H9 (cell line): ENCODE measurements around the gene ATRN. TPM values are rescaled to one million over a fixed set of nuclear protein-coding genes. Genes with fewer than 3 reads are reported as not detected.

Source experiments
- DNase-seq: peaks from one replicate; pipeline ENCODE4 v3.0.0-alpha.2; 2017
- H2AFZ ChIP-seq: one replicate; pipeline ENCODE4 v1.6.1; 2013; ENCODE audit warnings: mild to moderate bottlenecking, low read length, control low read depth, moderate library complexity
- H2AK5ac ChIP-seq: 2 replicates; pipeline ENCODE4 v1.6.1; 2013; ENCODE audit warnings: low read length, control low read depth, mixed read lengths; ENCODE audit not compliant: insufficient read length
- H2BK120ac ChIP-seq: one replicate; pipeline ENCODE4 v1.6.1; 2013; ENCODE audit warnings: low read depth, mild to moderate bottlenecking, low read length, control low read depth, inconsistent platforms; ENCODE audit not compliant: poor library complexity, severe bottlenecking
- H2BK12ac ChIP-seq: 2 replicates; pipeline ENCODE4 v1.6.1; 2013; ENCODE audit warnings: low read length, control low read depth, mixed read lengths, low read depth; ENCODE audit not compliant: insufficient read length
- H2BK15ac ChIP-seq: 2 replicates; pipeline ENCODE4 v1.6.1; 2013; ENCODE audit warnings: low read depth, low read length, control low read depth
- H2BK20ac ChIP-seq: one replicate; pipeline ENCODE4 v1.6.1; 2013; ENCODE audit warnings: low read depth, mild to moderate bottlenecking, low read length, control low read depth, inconsistent platforms; ENCODE audit not compliant: poor library complexity, severe bottlenecking
- H2BK5ac ChIP-seq: 2 replicates; pipeline ENCODE4 v1.6.1; 2013; ENCODE audit warnings: low read length, control low read depth, mixed read lengths; ENCODE audit not compliant: insufficient read length
- H3K14ac ChIP-seq: 2 replicates; pipeline ENCODE4 v1.6.1; 2013; ENCODE audit warnings: low read length, control low read depth; ENCODE audit not compliant: insufficient read depth
- H3K18ac ChIP-seq: 2 replicates; pipeline ENCODE4 v1.6.1; 2013; ENCODE audit warnings: low read depth, mild to moderate bottlenecking, mixed read lengths, low read length, control low read depth; ENCODE audit not compliant: insufficient read length
- H3K23ac ChIP-seq: 2 replicates; pipeline ENCODE4 v1.6.1; 2013; ENCODE audit warnings: low read length, control low read depth, mixed read lengths, low read depth; ENCODE audit not compliant: insufficient read length
- H3K23me2 ChIP-seq: 2 replicates; pipeline ENCODE4 v1.6.1; 2013; ENCODE audit warnings: low read depth, mild to moderate bottlenecking, mixed read lengths, low read length, control low read depth; ENCODE audit not compliant: insufficient read length, poor library complexity, severe bottlenecking
- H3K27ac ChIP-seq: 2 replicates; pipeline ENCODE4 v1.5.1; 2013; ENCODE audit warnings: low read length, control low read depth, mixed read lengths, low read depth; ENCODE audit not compliant: insufficient read length
- H3K27me3 ChIP-seq: 2 replicates; pipeline ENCODE4 v1.6.1; 2013; ENCODE audit warnings: low read length, control low read depth, inconsistent platforms; ENCODE audit not compliant: insufficient read depth
- H3K4ac ChIP-seq: 2 replicates; pipeline ENCODE4 v1.6.1; 2013; ENCODE audit warnings: low read depth, mild to moderate bottlenecking, control low read depth, inconsistent platforms, low read length, moderate library complexity
- H3K4me1 ChIP-seq: 2 replicates; pipeline ENCODE4 v1.6.1; 2013; ENCODE audit warnings: low read length, control low read depth, inconsistent platforms; ENCODE audit not compliant: insufficient read depth
- H3K4me2 ChIP-seq: 2 replicates; pipeline ENCODE4 v1.6.1; 2013; ENCODE audit warnings: low read length, control low read depth, mixed read lengths; ENCODE audit not compliant: insufficient read length, insufficient read depth
- H3K56ac ChIP-seq: 2 replicates; pipeline ENCODE4 v1.6.1; 2013; ENCODE audit warnings: low read depth, mild to moderate bottlenecking, mixed read lengths, low read length, control low read depth; ENCODE audit not compliant: insufficient read length
- H3K79me1 ChIP-seq: 2 replicates; pipeline ENCODE4 v1.6.1; 2013; ENCODE audit warnings: low read depth, mild to moderate bottlenecking, moderate library complexity, low read length, control low read depth, inconsistent platforms; ENCODE audit not compliant: insufficient read depth, poor library complexity, severe bottlenecking
- H3K79me2 ChIP-seq: 2 replicates; pipeline ENCODE4 v1.6.1; 2013; ENCODE audit warnings: low read length, control low read depth, inconsistent platforms; ENCODE audit not compliant: insufficient read depth
- H3K9ac ChIP-seq: 2 replicates; pipeline ENCODE4 v1.6.1; 2013; ENCODE audit warnings: low read length, control low read depth, mixed read lengths; ENCODE audit not compliant: insufficient read length; ENCODE audit errors: extremely low read depth
- H3K9me3 ChIP-seq: one replicate; pipeline ENCODE4 v1.6.1; 2013; ENCODE audit warnings: low read depth, low read length, inconsistent platforms; ENCODE audit not compliant: control insufficient read depth
- H3T11ph ChIP-seq: one replicate; pipeline ENCODE4 v1.6.1; 2013; ENCODE audit warnings: mild to moderate bottlenecking, low read length, control low read depth, inconsistent platforms
- H4K20me1 ChIP-seq: one replicate; pipeline ENCODE4 v1.6.1; 2013; ENCODE audit not compliant: control insufficient read depth, insufficient read length, insufficient read depth
- H4K5ac ChIP-seq: 2 replicates; pipeline ENCODE4 v1.6.1; 2013; ENCODE audit warnings: low read depth, mild to moderate bottlenecking, mixed read lengths, low read length, control low read depth; ENCODE audit not compliant: insufficient read length
- H4K8ac ChIP-seq: replicated peaks from 2 replicates; pipeline ENCODE4 v1.6.1; 2013; ENCODE audit warnings: low read length, control low read depth, mixed read lengths, low read depth; ENCODE audit not compliant: insufficient read length
- H4K91ac ChIP-seq: 2 replicates; pipeline ENCODE4 v1.6.1; 2013; ENCODE audit warnings: low read depth, mild to moderate bottlenecking, moderate library complexity, mixed read lengths, low read length, control low read depth; ENCODE audit not compliant: insufficient read length
- H3K27ac Mint-ChIP-seq, 3 experiments: 2 replicates in 2 of 3; 3 replicates in 1 of 3; pipeline ENCODE4 v1.8.0; 2020 to 2021; ENCODE audit warnings: mixed read lengths in 3 of 3, mild to moderate bottlenecking in 1 of 3, moderate library complexity in 1 of 3
- H3K27me3 Mint-ChIP-seq: 2 replicates; pipeline ENCODE4 v1.8.0; 2021; ENCODE audit warnings: low read depth, mild to moderate bottlenecking, moderate library complexity, mixed read lengths
- H3K36me3 Mint-ChIP-seq, 3 experiments: 2 replicates in 2 of 3; 3 replicates in 1 of 3; pipeline ENCODE4 v1.8.0; 2020 to 2021; ENCODE audit warnings: low read depth in 3 of 3, mixed read lengths in 3 of 3; ENCODE audit not compliant: insufficient read depth in 1 of 3
- H3K4me1 Mint-ChIP-seq, 2 experiments: 2 replicates each; pipeline ENCODE4 v1.8.0; 2020; ENCODE audit warnings: mixed read lengths in 2 of 2
- H3K4me3 Mint-ChIP-seq, 2 experiments: 2 replicates in 1 of 2; 3 replicates in 1 of 2; pipeline ENCODE4 v1.8.0; 2020 to 2021; ENCODE audit warnings: mild to moderate bottlenecking in 2 of 2, mixed read lengths in 2 of 2, moderate library complexity in 1 of 2
- H3K9me3 Mint-ChIP-seq, 2 experiments: 2 replicates in 1 of 2; 3 replicates in 1 of 2; pipeline ENCODE4 v1.8.0; 2020; ENCODE audit warnings: mild to moderate bottlenecking in 2 of 2, mixed read lengths in 2 of 2, moderate library complexity in 1 of 2
- CTCF ChIP-seq: fragments of 200-600 bp; sonication (generic); conservative IDR thresholded peaks from 3 replicates; pipeline ENCODE4 v1.8.0; 2021; ENCODE audit warnings: antibody characterized with exemption, mild to moderate bottlenecking
- WGBS: extraction: QIAGEN DNeasy Blood & Tissue Kit; methylation state at CpG from one replicate; pipeline ENCODE4 v1.1.7; 2013; ENCODE audit warnings: missing lambda C conversion rate, low lambda C conversion rate, mixed read lengths; ENCODE audit not compliant: insufficient read length; ENCODE audit errors: extremely low coverage; 5-methylcytosine and 5-hydroxymethylcytosine counted together
- total RNA-seq: library from RNA; stranded (reverse); gene quantifications from 2 replicates; pipeline ENCODE4 v1.2.1, GENCODE V29; 2021

Gene ATRN
- total RNA-seq, 1 experiment from 2014 or later, result 23.1 TPM

- H3K4me3 Mint-ChIP-seq, result no peak overlapping the region
- H3K27me3 Mint-ChIP-seq, result peaks cover 55% of the 10 kb centered on the region
- no CpG with 5 or more reads among the region's 12 CpGs for WGBS
Measured at GRCh38 chr20:3661814-3662665, 191.2 kb downstream of the ATRN start.

More at GRCh38 chr20:3661814-3662665, 191.2 kb downstream of the ATRN start:
- Histone ChIP-seq H2AK5ac (no peak overlapping the region), H4K8ac (no peak overlapping the region), H3K23me2 (no peaks in the 10 kb centered on the region), H2AFZ (no peak overlapping the region), H2BK15ac (no peak overlapping the region), H4K20me1 (no peaks in the 10 kb centered on the region), H3K79me2 (no peaks in the 10 kb centered on the region), H2BK12ac (no peak overlapping the region), H4K5ac (no peak overlapping the region), H3T11ph (no peak overlapping the region), H3K18ac (no peak overlapping the region), H3K9me3 (no peaks in the 10 kb centered on the region), H3K4me1 (no peaks in the 10 kb centered on the region; the same call in 1 of the 2 replicates), H2BK5ac (no peak overlapping the region), H3K9ac (no peak overlapping the region), H3K27ac (no peak overlapping the region), H3K27me3 (peaks cover 5% of the 10 kb centered on the region; the same call in 1 of the 2 replicates), H3K4ac (no peak overlapping the region), H3K56ac (no peak overlapping the region), H3K4me2 (no peak overlapping the region), H2BK20ac (no peak overlapping the region), H3K23ac (no peak overlapping the region), H2BK120ac (no peak overlapping the region), H3K14ac (no peak overlapping the region), H4K91ac (no peak overlapping the region), H3K79me1 (no peaks in the 10 kb centered on the region)
- TF ChIP-seq CTCF, result no peak
- Mint-ChIP-seq H3K36me3 (no peaks in the 10 kb centered on the region; a peak in 2 of 7 replicates), H3K9me3 (peaks cover 5 to 8% of the 10 kb centered on the region in 2 experiments; a peak in 3 of 5 replicates), H3K4me1 (peaks cover 6 to 14% of the 10 kb centered on the region in 2 experiments), H3K27ac (no peak overlapping the region)
- no peak for DNase-seq
